Ramos (cell line): Measurements from ENCODE around the gene SARS1.
"Not testable (repeated sequence)": the region's sequence is repeated elsewhere in the genome, so short reads cannot be mapped to it uniquely, and the experiment has no call there.

ENCODE experiments used
- in situ Hi-C: fragments of 300-500 bp; cut with MboI; formaldehyde crosslinking; loops from one replicate; pipeline ENCODE4 v1.14.3; 2022; ENCODE audit warnings: low sequenced_read_pairs; ENCODE audit not compliant: unreplicated experiment

The SARS1 gene

DNA sequence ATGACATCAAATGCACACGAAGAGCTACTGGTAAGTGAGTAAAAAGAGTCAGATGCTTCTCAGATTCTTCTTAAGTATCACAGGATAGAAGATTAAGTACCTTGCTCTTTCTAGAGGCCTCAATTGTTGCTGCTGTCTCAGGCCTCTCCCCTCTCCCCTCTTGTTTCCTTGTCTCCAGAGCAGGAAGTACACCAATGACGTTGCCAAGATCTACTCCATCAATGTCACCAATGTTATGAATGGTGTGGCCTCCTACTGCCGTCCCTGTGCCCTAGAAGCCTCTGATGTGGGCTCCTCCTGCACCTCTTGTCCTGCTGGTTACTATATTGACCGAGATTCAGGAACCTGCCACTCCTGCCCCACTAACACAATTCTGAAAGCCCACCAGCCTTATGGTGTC lies 21.3 kb upstream of the SARS1 start:
- in situ Hi-C loops, result no loop called here

GRCh38 chr1:109193653-109194590 lies 19.8 kb upstream of the SARS1 start:
- in situ Hi-C loops, result no loop called here

DNA sequence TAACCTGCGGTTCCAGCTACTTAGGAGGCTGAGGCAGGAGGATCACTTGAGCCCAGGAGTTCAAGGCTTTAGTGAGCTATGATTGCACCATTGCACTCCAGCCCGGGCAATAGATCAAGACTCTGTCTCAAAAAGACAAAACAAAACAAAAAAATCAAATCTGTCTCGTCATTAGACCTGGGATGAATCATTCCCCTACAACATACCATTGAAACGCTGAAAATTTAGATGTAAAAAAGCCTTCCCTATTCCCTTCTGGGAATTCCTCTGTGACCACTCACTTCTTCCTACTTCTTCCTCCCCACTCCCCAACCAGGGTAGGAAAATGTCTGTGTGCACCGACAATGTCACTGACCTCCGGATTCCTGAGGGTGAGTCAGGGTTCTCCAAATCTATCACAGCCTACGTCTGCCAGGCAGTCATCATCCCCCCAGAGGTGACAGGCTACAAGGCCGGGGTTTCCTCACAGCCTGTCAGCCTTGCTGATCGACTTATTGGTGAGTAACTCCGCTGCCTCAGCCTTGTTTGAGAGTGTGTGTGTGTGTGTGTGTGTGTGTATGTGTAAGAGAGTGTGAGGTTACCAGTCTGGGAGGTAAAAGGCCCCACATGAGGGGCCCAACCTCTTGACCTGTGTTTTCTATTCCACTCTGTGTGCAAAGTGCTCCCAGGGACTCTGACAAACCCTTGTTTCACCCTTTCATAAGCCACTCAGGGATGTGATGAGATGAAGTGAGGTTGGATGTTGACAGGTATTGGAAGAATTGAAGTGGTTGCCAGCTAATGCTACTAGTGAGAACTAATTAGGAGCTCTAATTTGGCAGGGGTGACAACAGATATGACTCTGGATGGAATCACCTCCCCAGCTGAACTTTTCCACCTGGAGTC lies 16.3 kb upstream of the SARS1 start:
- in situ Hi-C loops, result no loop called here

GRCh38 chr1:109198043-109198695 lies 15.5 kb upstream of the SARS1 start:
- in situ Hi-C loops, result no loop called here

GRCh38 chr1:109198745-109199144 lies 15.0 kb upstream of the SARS1 start:
- in situ Hi-C loops, result no loop called here

- in situ Hi-C loops, result no loop called here
These were observed 14.0 kb upstream of the SARS1 start for GRCh38 chr1:109199710-109200109.

GRCh38 chr1:109201123-109201703 lies 12.5 kb upstream of the SARS1 start:
- in situ Hi-C loops, result no loop called here

GRCh38 chr1:109204484-109204883 lies 9.2 kb upstream of the SARS1 start:
- in situ Hi-C loops, result no loop called here

- in situ Hi-C loops, result no loop called here
These were observed 7.4 kb upstream of the SARS1 start for GRCh38 chr1:109206339-109206738.

- in situ Hi-C loops, result no loop called here
These were observed 6.1 kb upstream of the SARS1 start for GRCh38 chr1:109207467-109208103.

- in situ Hi-C loops, result no loop called here
These were observed 5.3 kb upstream of the SARS1 start for GRCh38 chr1:109208394-109208793.

DNA sequence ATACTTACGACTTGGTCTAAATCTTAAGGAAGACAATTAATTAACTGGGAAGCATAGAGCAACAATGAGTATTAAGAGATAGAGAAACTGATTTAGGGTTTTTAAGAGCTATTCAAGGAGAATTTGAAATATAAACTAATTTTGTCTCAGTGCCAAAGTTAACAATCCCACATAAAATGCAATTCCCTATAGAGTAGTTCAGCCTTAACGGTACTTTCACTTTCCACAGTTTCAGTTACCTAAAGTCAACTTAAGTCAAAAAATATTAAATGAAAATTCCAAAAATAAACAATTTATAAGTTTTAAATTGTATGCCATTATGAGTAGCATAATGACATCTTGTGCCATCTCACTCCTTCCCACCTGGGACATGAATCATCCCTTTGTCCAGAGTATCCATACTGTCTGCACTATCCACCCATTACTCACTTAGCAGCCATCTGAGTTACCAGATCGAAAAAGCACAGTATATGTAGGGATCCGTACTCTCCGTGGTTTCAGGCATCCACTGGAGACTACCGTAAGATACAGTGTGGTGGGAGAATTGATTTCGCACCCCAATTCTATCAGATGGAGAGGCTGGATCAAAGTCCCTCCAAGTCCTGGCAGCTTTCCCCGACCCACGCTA lies 4.8 kb upstream of the SARS1 start:
- in situ Hi-C loops, result no loop called here

DNA sequence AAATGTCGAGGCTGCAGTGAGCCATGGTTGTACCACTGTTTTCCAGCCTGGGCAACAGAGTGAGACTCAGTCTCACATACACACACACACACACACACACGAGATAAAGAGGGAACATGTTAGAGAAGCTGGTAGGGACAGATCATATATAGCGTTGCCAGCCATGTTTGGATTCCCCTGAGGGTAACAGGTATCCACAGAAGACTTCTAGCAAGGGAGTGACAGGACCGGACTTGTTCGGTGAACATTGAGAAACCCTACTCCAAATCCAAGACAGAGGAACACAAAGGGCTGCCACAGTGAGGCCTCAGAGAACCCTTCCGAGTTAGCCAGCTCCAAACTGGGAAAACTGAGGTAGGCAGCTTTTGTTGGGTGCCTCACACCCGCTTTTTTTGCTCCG lies 3.7 kb upstream of the SARS1 start:
- in situ Hi-C loops, result no loop called here

DNA sequence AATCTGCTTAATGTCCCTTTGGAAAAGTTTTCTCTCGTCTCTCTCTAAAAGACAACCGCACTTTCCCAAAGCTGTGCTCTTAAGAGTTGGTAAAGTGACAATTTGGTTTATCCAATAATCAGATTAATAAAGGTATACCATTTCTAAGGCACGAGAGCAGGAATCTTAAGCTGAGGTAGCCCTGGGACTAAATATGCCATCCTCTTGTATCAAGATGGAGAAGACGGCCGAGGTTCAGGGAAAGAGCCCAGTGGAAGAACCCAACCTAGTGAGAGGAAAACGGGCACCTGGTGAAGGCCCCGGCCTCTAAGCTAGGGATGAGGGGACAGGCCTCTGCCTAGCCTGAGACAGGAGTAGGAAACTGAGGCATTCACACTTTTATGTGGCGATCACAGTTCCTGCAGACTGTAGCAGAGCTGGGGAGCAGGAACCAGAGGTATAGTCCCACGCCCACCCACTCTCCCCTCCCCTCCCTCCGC lies 334 bp upstream of the SARS1 start:
- in situ Hi-C loops, result no loop called here

- in situ Hi-C loops, result no loop called here
These were observed 1.2 kb downstream of the SARS1 start for GRCh38 chr1:109214695-109215623.

DNA sequence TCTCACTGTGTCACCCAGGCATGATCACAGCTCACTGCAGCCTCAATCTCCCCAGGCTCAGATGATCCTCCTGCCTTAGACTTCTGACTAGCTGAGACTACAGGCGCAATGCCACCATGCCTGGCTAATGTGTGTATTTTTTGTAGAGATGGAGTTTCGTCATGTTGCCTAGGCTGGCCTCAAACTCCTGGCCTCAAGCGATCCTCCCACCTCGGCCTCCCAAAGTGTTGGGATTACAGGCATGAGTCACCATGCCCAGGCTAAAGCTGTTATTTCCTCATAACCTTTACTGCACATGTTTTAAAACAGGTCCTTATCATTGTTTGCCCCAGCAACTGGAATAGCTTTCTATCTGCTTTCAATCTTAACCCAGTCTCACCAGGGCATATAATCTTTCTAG lies 2.9 kb downstream of the SARS1 start:
- in situ Hi-C loops, result no loop called here

GRCh38 chr1:109218516-109218915 lies 4.8 kb downstream of the SARS1 start:
- in situ Hi-C loops, result no loop called here

DNA sequence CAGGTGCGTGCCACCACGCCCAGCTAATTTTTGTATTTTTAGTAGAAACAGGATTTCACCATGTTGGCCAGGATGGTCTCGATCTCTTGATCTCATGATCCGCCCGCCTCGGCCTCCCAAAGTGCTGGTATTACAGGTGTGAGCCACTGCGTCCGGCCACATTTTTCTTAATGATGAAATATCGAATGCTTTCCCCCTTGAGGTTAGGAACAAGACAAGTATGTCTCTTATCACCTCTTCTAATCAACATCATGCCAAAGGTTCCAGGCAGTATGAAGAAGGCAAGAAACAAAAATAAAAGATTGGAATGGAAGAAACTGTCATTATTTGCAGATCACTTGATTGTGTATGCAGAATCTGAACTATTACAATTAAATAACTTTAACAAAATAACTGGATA lies 7.5 kb downstream of the SARS1 start:
- in situ Hi-C loops, result not testable (repeated sequence)
